ENCODE data around the gene NME4.

The NME4 gene

DNA sequence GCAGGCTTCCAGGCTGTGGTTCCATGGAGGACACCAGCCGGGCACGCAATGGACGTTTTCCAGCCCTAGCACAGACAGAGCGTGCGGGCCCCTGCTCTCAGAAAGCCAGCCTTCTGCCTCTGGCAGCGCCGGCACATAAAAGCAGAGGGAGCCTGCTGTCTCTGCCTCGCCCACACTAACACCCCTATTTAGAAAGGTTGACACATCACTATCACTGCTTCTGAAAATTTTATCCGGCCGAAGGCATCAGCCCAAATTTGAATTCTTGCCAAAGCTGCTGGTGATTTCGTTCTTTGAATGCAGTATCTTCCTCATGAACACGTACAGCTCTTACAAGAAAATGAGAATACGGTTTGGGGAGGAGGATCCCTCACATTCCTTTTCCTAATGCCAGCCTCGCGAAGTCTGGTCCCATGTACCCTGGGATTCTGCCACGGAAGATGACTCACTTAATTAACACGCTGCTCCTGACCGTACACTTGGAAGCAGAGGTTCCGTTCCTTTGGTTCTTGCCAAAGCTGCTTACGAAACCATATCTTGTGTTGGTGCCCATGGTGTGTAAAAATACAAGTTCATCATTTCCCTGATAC is 27.1 kb downstream of the NME4 start:
- no peak overlapping the region for H3K4me3 ChIP-seq (ENCODE audit: low read length in 2 of 2)
- H4K91ac ChIP-seq (ENCODE audit: low read depth, low read length, poor library complexity), result no peak overlapping the region
- H3K4ac ChIP-seq (ENCODE audit: low read length), result no peak overlapping the region
- no peak overlapping the region for H3K14ac ChIP-seq (ENCODE audit: low read length)
- WGBS, 2 donors (ENCODE audit: extremely low coverage in 2 of 2, insufficient read length in 2 of 2, insufficient replicate concordance in 1 of 2), result no CpG with 5 or more reads among the region's 20 CpGs
- no peak for DNase-seq (ENCODE audit: low spot score)
- H3K9ac ChIP-seq (ENCODE audit: low read depth, low read length, poor library complexity), result no peak overlapping the region
- H3K18ac ChIP-seq (ENCODE audit: low read length), result peak overlapping the region; percentile 42
- no peak overlapping the region for H2BK5ac ChIP-seq (ENCODE audit: low read length)
- no peak overlapping the region for H2BK15ac ChIP-seq (ENCODE audit: low read length)
- no peak overlapping the region for H2AFZ ChIP-seq (ENCODE audit: low read length)
- peaks cover 4 to 20% of the 10 kb centered on the region in 2 donors for H3K36me3 ChIP-seq (replicated peaks in 1 of 2; ENCODE audit: control insufficient read depth in 2 of 2, insufficient read depth in 2 of 2, low read length in 2 of 2)
- H2AK5ac ChIP-seq (ENCODE audit: low read depth, low read length), result no peak overlapping the region
- no peak overlapping the region for H3K4me2 ChIP-seq (ENCODE audit: insufficient read depth, low read length, poor library complexity, severe bottlenecking)
- no peak overlapping the region for H3K27ac ChIP-seq (replicated peaks; ENCODE audit: low read length)
- H3K4me1 ChIP-seq (ENCODE audit: control insufficient read depth in 2 of 2, insufficient read depth in 1 of 2, low read depth in 1 of 2, low read length in 2 of 2), result peaks cover 7 to 14% of the 10 kb centered on the region in 2 donors
- peaks cover 15% of the 10 kb centered on the region for H3K79me1 ChIP-seq (ENCODE audit: low read depth, low read length)
- H2BK120ac ChIP-seq (ENCODE audit: low read depth, low read length), result peak overlapping the region; percentile 16
- H2BK12ac ChIP-seq (ENCODE audit: low read length), result no peak overlapping the region
- H3K9me3 ChIP-seq (replicated peaks in 1 of 2; ENCODE audit: control insufficient read depth in 2 of 2, insufficient read depth in 1 of 2, low read depth in 1 of 2, low read length in 2 of 2), result no peaks in the 10 kb centered on the region
- peaks cover 11 to 18% (median 12%) of the 10 kb centered on the region in 3 experiments for H3K27me3 ChIP-seq (ENCODE audit: control insufficient read depth in 3 of 3, insufficient read depth in 3 of 3, low read depth in 1 of 3, low read length in 3 of 3)
- H3K23ac ChIP-seq (ENCODE audit: low read depth, low read length, poor library complexity), result no peak overlapping the region
- H4K8ac ChIP-seq (ENCODE audit: low read depth, low read length), result no peak overlapping the region

DNA sequence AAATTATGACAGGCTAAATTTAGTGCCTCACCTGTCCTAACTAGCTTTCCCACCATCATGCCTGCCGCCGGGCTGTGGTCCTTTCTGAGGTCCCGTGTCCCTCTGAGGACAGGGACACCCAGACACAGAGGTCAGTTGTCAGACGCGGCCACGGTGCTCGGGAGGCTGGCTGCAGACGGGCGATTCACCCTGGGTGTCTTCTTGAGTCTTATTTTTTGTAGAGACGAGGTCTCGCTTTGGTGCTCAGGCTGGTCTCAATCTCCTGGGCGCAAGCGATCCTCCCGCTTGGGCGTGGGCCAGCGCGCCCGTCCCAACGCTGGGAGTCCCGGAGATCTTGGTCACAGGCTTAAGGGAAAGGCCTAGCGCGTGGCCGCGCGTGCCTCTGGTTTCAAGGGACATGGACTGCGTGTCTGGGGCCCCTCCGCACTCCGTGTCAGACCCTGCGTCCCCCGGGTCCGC is 27.7 kb downstream of the NME4 start:
- Histone ChIP-seq H3K36me3 (replicated peaks in 1 of 2; ENCODE audit: control insufficient read depth in 2 of 2, insufficient read depth in 2 of 2, low read length in 2 of 2) (peaks cover 4 to 24% of the 10 kb centered on the region in 2 donors), H3K79me1 (ENCODE audit: low read depth, low read length) (peaks cover 15% of the 10 kb centered on the region), H2BK15ac (ENCODE audit: low read length) (peak overlapping the region; percentile 98), H3K9ac (ENCODE audit: low read depth, low read length, poor library complexity) (peak overlapping the region; percentile 96), H2AK5ac (ENCODE audit: low read depth, low read length) (peak overlapping the region; percentile 79), H4K8ac (ENCODE audit: low read depth, low read length) (no peak overlapping the region), H2BK5ac (ENCODE audit: low read length) (peak overlapping the region; percentile 66), H4K91ac (ENCODE audit: low read depth, low read length, poor library complexity) (no peak overlapping the region), H3K18ac (ENCODE audit: low read length) (no peak overlapping the region), H3K23ac (ENCODE audit: low read depth, low read length, poor library complexity) (peak overlapping the region; percentile 98), H3K4me2 (ENCODE audit: insufficient read depth, low read length, poor library complexity, severe bottlenecking) (peak overlapping the region; percentile 100), H3K4ac (ENCODE audit: low read length) (no peak overlapping the region), H2BK120ac (ENCODE audit: low read depth, low read length) (no peak overlapping the region), H3K27ac (replicated peaks; ENCODE audit: low read length) (no peak overlapping the region), H3K27me3 (ENCODE audit: control insufficient read depth in 3 of 3, insufficient read depth in 3 of 3, low read depth in 1 of 3, low read length in 3 of 3) (peaks cover 11 to 18% (median 12%) of the 10 kb centered on the region in 3 experiments), H3K4me1 (ENCODE audit: control insufficient read depth in 2 of 2, insufficient read depth in 1 of 2, low read depth in 1 of 2, low read length in 2 of 2) (peaks cover 7 to 14% of the 10 kb centered on the region in 2 donors), H2BK12ac (ENCODE audit: low read length) (no peak overlapping the region), H3K4me3 (ENCODE audit: low read length in 2 of 2) (peak overlapping the region; percentile 80 to 87), H3K9me3 (replicated peaks in 1 of 2; ENCODE audit: control insufficient read depth in 2 of 2, insufficient read depth in 1 of 2, low read depth in 1 of 2, low read length in 2 of 2) (no peaks in the 10 kb centered on the region), H3K14ac (ENCODE audit: low read length) (no peak overlapping the region), H2AFZ (ENCODE audit: low read length) (peak overlapping the region; percentile 98)
- DNase-seq (ENCODE audit: low spot score), result no peak
- no CpG with 5 or more reads among the region's 31 CpGs for WGBS, 2 donors (ENCODE audit: extremely low coverage in 2 of 2, insufficient read length in 2 of 2, insufficient replicate concordance in 1 of 2)

DNA sequence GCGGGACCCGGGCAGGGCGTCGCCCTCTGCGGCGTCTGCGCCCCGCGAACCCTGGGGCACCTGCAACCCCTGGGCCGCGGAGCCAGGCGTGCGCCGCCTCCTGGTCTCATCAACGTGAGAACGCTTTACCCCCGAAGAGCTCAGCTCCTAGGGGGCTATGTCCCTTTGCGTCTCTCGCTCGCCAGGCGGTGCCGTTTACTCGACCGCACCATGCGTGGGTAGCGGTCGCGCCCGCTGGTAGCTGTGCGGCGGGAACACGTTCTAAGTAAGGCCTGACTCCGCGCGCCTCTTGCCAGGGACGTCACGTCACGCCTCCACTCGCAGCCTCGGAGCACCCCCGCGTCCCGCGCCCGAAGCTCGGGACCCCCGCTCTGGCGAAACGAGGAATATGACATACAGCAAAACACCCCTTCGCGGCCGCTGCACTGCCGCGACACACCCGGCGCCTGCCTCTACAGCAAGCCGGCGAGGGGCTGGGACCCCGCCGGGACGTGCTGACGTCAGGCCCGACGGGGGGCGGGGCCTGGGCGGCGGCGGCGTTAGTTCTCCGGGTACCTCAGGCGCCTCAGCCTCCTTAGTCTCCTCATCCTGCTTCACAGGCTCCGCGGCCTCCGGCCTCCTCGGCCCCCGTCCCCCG is 28.2 kb downstream of the NME4 start, which contains the start of gene RAB11FIP3:
TSS of gene RAB11FIP3 (plus strand) at position 568 of the 637 bp plus-strand sequence. CDS start 358 bp downstream, outside the sequence.
- Histone ChIP-seq H2AFZ (ENCODE audit: low read length) (peak within 1 kb of the TSS; percentile 98), H3K79me1 (ENCODE audit: low read depth, low read length) (peaks cover 15% of the 10 kb centered on the region), H3K4me3 (ENCODE audit: low read length in 2 of 2) (peak within 1 kb of the TSS; percentile 87 to 99), H3K36me3 (replicated peaks in 1 of 2; ENCODE audit: control insufficient read depth in 2 of 2, insufficient read depth in 2 of 2, low read length in 2 of 2) (peaks cover 4 to 30% of the 10 kb centered on the region in 2 donors), H3K27me3 (ENCODE audit: control insufficient read depth in 3 of 3, insufficient read depth in 3 of 3, low read depth in 1 of 3, low read length in 3 of 3) (peaks cover 11 to 18% (median 12%) of the 10 kb centered on the region in 3 experiments), H3K27ac (replicated peaks; ENCODE audit: low read length) (peak within 1 kb of the TSS; percentile 54), H2BK12ac (ENCODE audit: low read length) (no peak within 1 kb of the TSS), H2BK5ac (ENCODE audit: low read length) (peak within 1 kb of the TSS; percentile 66), H3K18ac (ENCODE audit: low read length) (peak within 1 kb of the TSS; percentile 95), H3K4ac (ENCODE audit: low read length) (peak within 1 kb of the TSS; percentile 76), H3K9me3 (replicated peaks in 1 of 2; ENCODE audit: control insufficient read depth in 2 of 2, insufficient read depth in 1 of 2, low read depth in 1 of 2, low read length in 2 of 2) (no peaks in the 10 kb centered on the region), H3K23ac (ENCODE audit: low read depth, low read length, poor library complexity) (peak within 1 kb of the TSS; percentile 100), H3K4me1 (ENCODE audit: control insufficient read depth in 2 of 2, insufficient read depth in 1 of 2, low read depth in 1 of 2, low read length in 2 of 2) (peaks cover 7 to 14% of the 10 kb centered on the region in 2 donors), H2AK5ac (ENCODE audit: low read depth, low read length) (peak within 1 kb of the TSS; percentile 98), H3K4me2 (ENCODE audit: insufficient read depth, low read length, poor library complexity, severe bottlenecking) (peak within 1 kb of the TSS; percentile 100), H3K9ac (ENCODE audit: low read depth, low read length, poor library complexity) (peak within 1 kb of the TSS; percentile 96), H4K91ac (ENCODE audit: low read depth, low read length, poor library complexity) (no peak within 1 kb of the TSS), H2BK15ac (ENCODE audit: low read length) (peak within 1 kb of the TSS; percentile 98), H2BK120ac (ENCODE audit: low read depth, low read length) (no peak within 1 kb of the TSS), H3K14ac (ENCODE audit: low read length) (peak within 1 kb of the TSS; percentile 82), H4K8ac (ENCODE audit: low read depth, low read length) (peak within 1 kb of the TSS; percentile 65)
- DNase-seq (ENCODE audit: low spot score), result peak; percentile 84
- no CpG with 5 or more reads among the region's 77 CpGs for WGBS, 2 donors (ENCODE audit: extremely low coverage in 2 of 2, insufficient read length in 2 of 2, insufficient replicate concordance in 1 of 2)

DNA sequence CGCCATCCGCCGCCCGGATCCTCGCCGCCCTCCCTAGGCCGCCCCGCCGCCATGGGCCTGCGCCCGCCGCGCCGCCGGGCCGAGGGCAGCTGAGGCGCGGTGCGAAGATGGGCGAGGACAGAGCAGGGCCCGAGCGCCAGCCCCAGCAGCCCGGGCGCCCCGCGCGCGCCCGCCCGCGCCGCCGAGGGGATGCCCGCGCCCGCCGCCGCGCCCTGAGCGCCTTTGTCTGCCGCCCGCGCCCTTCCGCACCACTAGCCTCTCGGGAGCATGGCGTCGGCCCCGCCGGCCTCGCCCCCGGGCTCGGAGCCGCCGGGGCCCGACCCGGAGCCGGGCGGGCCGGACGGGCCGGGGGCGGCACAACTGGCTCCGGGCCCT is 28.7 kb downstream of the NME4 start:
- H3K27me3 ChIP-seq (ENCODE audit: control insufficient read depth in 3 of 3, insufficient read depth in 3 of 3, low read depth in 1 of 3, low read length in 3 of 3), result peaks cover 11 to 18% (median 12%) of the 10 kb centered on the region in 3 experiments
- H3K4me3 ChIP-seq (ENCODE audit: low read length in 2 of 2), result peak overlapping the region; percentile 87 to 99
- H2AK5ac ChIP-seq (ENCODE audit: low read depth, low read length), result no peak overlapping the region
- no CpG with 5 or more reads among the region's 63 CpGs for WGBS, 2 donors (ENCODE audit: extremely low coverage in 2 of 2, insufficient read length in 2 of 2, insufficient replicate concordance in 1 of 2)
- H4K91ac ChIP-seq (ENCODE audit: low read depth, low read length, poor library complexity), result no peak overlapping the region
- H3K4ac ChIP-seq (ENCODE audit: low read length), result no peak overlapping the region
- H3K9ac ChIP-seq (ENCODE audit: low read depth, low read length, poor library complexity), result peak overlapping the region; percentile 77
- no peak overlapping the region for H2BK5ac ChIP-seq (ENCODE audit: low read length)
- H2AFZ ChIP-seq (ENCODE audit: low read length), result peak overlapping the region; percentile 98
- H3K27ac ChIP-seq (replicated peaks; ENCODE audit: low read length), result peak overlapping the region; percentile 54
- peaks cover 15% of the 10 kb centered on the region for H3K79me1 ChIP-seq (ENCODE audit: low read depth, low read length)
- H3K4me1 ChIP-seq (ENCODE audit: control insufficient read depth in 2 of 2, insufficient read depth in 1 of 2, low read depth in 1 of 2, low read length in 2 of 2), result peaks cover 7 to 14% of the 10 kb centered on the region in 2 donors
- H3K4me2 ChIP-seq (ENCODE audit: insufficient read depth, low read length, poor library complexity, severe bottlenecking), result peak overlapping the region; percentile 96
- H2BK15ac ChIP-seq (ENCODE audit: low read length), result no peak overlapping the region
- H2BK120ac ChIP-seq (ENCODE audit: low read depth, low read length), result no peak overlapping the region
- no peak overlapping the region for H3K14ac ChIP-seq (ENCODE audit: low read length)
- peak overlapping the region; percentile 80 for H3K18ac ChIP-seq (ENCODE audit: low read length)
- no peaks in the 10 kb centered on the region for H3K9me3 ChIP-seq (replicated peaks in 1 of 2; ENCODE audit: control insufficient read depth in 2 of 2, insufficient read depth in 1 of 2, low read depth in 1 of 2, low read length in 2 of 2)
- H2BK12ac ChIP-seq (ENCODE audit: low read length), result no peak overlapping the region
- no peak for DNase-seq (ENCODE audit: low spot score)
- H3K36me3 ChIP-seq (replicated peaks in 1 of 2; ENCODE audit: control insufficient read depth in 2 of 2, insufficient read depth in 2 of 2, low read length in 2 of 2), result peaks cover 4 to 33% of the 10 kb centered on the region in 2 donors
- no peak overlapping the region for H3K23ac ChIP-seq (ENCODE audit: low read depth, low read length, poor library complexity)
- no peak overlapping the region for H4K8ac ChIP-seq (ENCODE audit: low read depth, low read length)

All from neuronal stem cell (in vitro differentiated cells).